Pancreas (tissue), 10 donors: ENCODE data around the gene DNAH9. TPM values are rescaled to one million over a fixed set of nuclear protein-coding genes. Genes with fewer than 3 reads are reported as not detected.
A peak's percentile ranks its signal among the peaks of the same experiment; 100 is the strongest.
"Not testable (repeated sequence)": the region's sequence is repeated elsewhere in the genome, so short reads cannot be mapped to it uniquely, and the experiment has no call there.

Experiments
- ATAC-seq, 4 donors: fragments of 200-7000 bp; cut with Tn5 transposase; one replicate each; pipeline versions ENCODE4 v1.8.0 to v1.9.1; 2020; ENCODE audit warnings: mild to moderate bottlenecking in 4 of 4, moderate library complexity in 4 of 4
- DNase-seq, 6 donors: peaks; one replicate each; pipeline ENCODE4 v3.0.0-alpha.2; 2020
- FAIRE-seq: peaks from 2 replicates; lab custom pipeline; 2012; peaks lifted over from hg19 to GRCh38; lab: Jason Lieb, UNC
- H3K27ac ChIP-seq, 4 donors: fragments of 200-600 bp; sonication (generic); 1 replicate in 3 of 4; 2 replicates in 1 of 4; pipeline versions ENCODE4 v1.5.0 to v1.8.0; 2020
- H3K27me3 ChIP-seq, 4 donors: fragments of 200-600 bp; one replicate each; pipeline ENCODE4 v1.8.0; 2021
- H3K36me3 ChIP-seq, 3 donors: fragments of 200-600 bp; sonication (generic) in 1 of 3; one replicate each; pipeline versions ENCODE4 v1.5.0 to v1.8.0; 2020 to 2021
- H3K4me1 ChIP-seq, 3 donors: fragments of 200-600 bp; one replicate each; pipeline ENCODE4 v1.8.0; 2021
- H3K4me3 ChIP-seq, 4 donors: fragments of 200-600 bp; sonication (generic) in 2 of 4; one replicate each; pipeline versions ENCODE4 v1.5.0 to v1.8.0; 2020 to 2021
- H3K9me3 ChIP-seq, 4 donors: fragments of 200-600 bp; one replicate each; pipeline ENCODE4 v1.8.0; 2021
- WGBS, 2 donors: extraction: QIAGEN DNeasy Blood & Tissue Kit; methylation state at CpG; one replicate each; pipeline ENCODE4 v1.1.7; 2013; 5-methylcytosine and 5-hydroxymethylcytosine counted together
- intact Hi-C, 3 donors: fragments of 100-400 bp; cut with DNase I; formaldehyde crosslinking; loops; one replicate each; pipeline versions ENCODE4 v1.11.1 to v1.14.2; 2022
- polyA plus RNA-seq, 2 donors: library from polyadenylated mRNA; stranded (reverse); fragments of 200-250 nt; gene quantifications; one replicate each; pipeline ENCODE4 v1.2.3, GENCODE V29; 2013
- total RNA-seq, 6 donors: library from RNA; stranded (reverse); fragmentation: NEBNext Ultra II Directional in 4 of 6; extraction: Animal tissue kit (Norgen Biotek cat#: 25700) in 4 of 6; gene quantifications; one replicate each; pipeline versions ENCODE4 v1.2.1 to v1.2.4, GENCODE V29; 2021 to 2023
- TF ChIP-seq, protein P1 (sequence below), 4 donors: fragments of 200-600 bp; sonication (generic) in 3 of 4; IDR thresholded peaks; one replicate each; pipeline versions ENCODE4 v1.5.0 to v1.8.0; 2021; ENCODE audit warnings: antibody characterized with exemption in 4 of 4
- donor health status: healthy with polysubstance abuse.
- donor health status: DM: no; HTN: no; CAD: no; lungs with moderate emphysema.
- donor health status: DM: no; HTN: no; CAD: no.
- donor health status: control.
- donor health status: control.
- donor health status: Bipolar disorder and iron deficiency.
- donor health status: DM: yes; HTN: yes; CAD: no.
- donor health status: DM: no; HTN: no; CAD: no.
- donor health status: DM: no; HTN: no; CAD: no.
- donor health status: DM: yes; HTN: yes; CAD: no.

Gene DNAH9
- total and polyA plus RNA-seq, 8 donors = 0.53 to 2.4 (median 1.3) TPM

DNA sequence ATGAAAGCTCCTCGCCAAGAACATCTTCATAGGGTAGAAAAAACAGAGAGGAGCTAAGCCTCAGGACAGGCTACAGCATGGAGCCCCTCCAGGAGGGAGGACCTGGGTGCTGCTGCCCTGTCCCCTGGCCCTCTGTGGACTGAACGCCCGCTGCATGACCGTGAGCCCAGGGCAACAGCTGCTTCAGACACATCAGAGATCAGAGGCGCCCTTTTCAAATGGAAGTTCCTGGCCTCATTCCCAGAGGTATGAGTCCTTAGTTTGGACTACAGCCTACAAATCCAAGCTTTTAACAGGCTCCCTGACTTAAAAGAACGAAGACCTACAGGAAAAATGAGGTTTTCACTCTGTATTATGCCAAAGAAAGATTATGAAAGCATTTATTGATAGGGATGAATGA lies 350.5 kb downstream of the DNAH9 start:
- WGBS, 2 donors = 26 to 28% methylated on average over 6 of the region's 6 CpGs
- no peak overlapping the region for H3K4me3 ChIP-seq
- ATAC-seq = peak; percentile 56 to 72 (median 64)
- TF ChIP-seq, protein P1, sequence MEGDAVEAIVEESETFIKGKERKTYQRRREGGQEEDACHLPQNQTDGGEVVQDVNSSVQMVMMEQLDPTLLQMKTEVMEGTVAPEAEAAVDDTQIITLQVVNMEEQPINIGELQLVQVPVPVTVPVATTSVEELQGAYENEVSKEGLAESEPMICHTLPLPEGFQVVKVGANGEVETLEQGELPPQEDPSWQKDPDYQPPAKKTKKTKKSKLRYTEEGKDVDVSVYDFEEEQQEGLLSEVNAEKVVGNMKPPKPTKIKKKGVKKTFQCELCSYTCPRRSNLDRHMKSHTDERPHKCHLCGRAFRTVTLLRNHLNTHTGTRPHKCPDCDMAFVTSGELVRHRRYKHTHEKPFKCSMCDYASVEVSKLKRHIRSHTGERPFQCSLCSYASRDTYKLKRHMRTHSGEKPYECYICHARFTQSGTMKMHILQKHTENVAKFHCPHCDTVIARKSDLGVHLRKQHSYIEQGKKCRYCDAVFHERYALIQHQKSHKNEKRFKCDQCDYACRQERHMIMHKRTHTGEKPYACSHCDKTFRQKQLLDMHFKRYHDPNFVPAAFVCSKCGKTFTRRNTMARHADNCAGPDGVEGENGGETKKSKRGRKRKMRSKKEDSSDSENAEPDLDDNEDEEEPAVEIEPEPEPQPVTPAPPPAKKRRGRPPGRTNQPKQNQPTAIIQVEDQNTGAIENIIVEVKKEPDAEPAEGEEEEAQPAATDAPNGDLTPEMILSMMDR (IDR thresholded peaks at IDR 0.05) = no peak
- H3K4me1 ChIP-seq = no peaks in the 10 kb centered on the region
- no peaks in the 10 kb centered on the region for H3K36me3 ChIP-seq
- H3K27ac ChIP-seq = no peak overlapping the region
- H3K27me3 ChIP-seq = no peaks in the 10 kb centered on the region
- DNase-seq = peak in 3 of 6 donors; percentile 2 to 33 (median 25)
- intact Hi-C loops = no loop called here
- FAIRE-seq = no peak
- H3K9me3 ChIP-seq = no peaks in the 10 kb centered on the region

DNA sequence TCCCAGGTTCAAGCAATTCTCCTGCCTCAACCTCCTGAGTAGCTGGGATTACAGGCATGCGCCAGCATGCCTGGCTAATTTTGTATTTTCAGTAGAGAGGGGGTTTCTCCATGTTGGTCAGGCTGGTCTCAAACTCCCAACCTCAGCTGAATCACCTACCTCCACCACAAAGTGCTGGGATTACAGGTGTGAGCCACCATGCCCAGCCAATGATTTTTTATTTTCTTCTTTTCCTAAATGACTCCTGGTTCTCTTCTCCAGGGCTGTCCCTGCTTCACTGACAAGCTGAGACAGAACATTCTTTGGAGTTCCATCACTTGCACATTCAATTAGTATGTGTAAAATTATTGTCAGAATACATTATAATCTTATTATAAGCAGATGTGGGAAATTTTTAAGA lies 351.3 kb downstream of the DNAH9 start:
- H3K4me3 ChIP-seq, H3K36me3 ChIP-seq, intact Hi-C loops, FAIRE-seq, H3K27me3 ChIP-seq, H3K9me3 ChIP-seq, H3K27ac ChIP-seq, H3K4me1 ChIP-seq, ATAC-seq, DNase-seq: not testable (repeated sequence)
- 89 to 92% methylated on average over 1 of the region's 1 CpG for WGBS, 2 donors

DNA sequence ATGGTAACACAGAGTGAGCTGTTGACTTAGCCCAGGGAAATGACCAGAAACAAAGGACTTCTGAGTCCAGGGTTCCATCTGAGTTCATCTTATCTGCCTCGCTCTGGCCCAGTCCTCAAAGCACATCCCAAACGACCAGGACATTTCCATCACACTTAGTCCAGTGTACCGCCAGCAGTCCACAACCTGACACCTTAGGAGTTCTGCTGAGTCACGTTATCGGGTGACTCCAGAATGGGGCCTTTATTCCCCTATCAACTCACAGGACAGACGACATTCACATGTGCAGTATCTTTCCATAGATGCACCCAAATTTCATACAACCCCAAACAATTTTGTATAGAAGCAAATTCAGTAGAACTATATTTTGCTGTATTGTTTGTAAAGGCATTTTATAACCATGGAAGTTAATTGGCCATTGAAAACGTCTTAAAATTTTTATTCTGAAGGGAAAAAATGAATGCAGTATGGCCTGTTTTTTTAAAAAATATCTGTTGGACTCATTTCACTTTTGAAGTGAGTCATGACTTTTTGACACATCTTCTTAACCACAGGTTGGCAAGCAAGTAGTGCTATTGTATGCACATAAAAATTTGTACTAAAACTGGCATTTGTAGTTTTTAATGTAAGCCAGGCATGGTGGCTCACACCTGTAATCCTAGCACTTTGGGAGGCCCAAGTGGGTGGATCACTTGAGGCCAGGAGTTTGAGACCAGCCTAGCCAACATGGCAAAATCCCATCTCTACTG lies 352.7 kb downstream of the DNAH9 start:
- TF ChIP-seq, protein P1 (IDR thresholded peaks at IDR 0.05) = no peak
- H3K9me3 ChIP-seq = no peaks in the 10 kb centered on the region
- FAIRE-seq (no peak), DNase-seq (no peak), ATAC-seq (no peak)
- H3K36me3 ChIP-seq = no peaks in the 10 kb centered on the region
- intact Hi-C loops = no loop called here
- 70 to 74% methylated on average over 7 of the region's 7 CpGs for WGBS, 2 donors
- H3K27ac ChIP-seq = no peak overlapping the region
- H3K4me1 ChIP-seq = no peaks in the 10 kb centered on the region
- no peaks in the 10 kb centered on the region for H3K27me3 ChIP-seq
- no peak overlapping the region for H3K4me3 ChIP-seq

DNA sequence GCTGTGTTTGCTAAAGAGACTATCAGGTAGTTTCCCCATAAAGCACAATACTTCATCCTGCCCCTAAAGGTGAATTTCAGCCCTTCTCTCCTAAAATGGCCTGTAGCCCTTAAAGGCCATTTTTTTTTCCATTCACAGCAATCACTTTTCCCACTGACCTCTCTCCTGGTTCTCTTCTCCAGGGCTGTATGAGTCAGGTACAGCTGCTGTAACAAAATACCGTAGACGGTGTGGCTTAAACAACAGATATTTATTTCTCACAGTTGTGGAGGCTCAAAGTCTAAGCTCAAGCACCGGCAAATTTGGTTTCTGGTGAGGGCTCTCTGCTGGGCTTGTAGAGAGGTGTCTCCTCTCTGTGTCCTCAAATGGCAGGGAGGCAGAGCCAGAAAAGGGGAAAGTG lies 354.3 kb downstream of the DNAH9 start:
- H3K36me3 ChIP-seq = no peaks in the 10 kb centered on the region
- no peaks in the 10 kb centered on the region for H3K27me3 ChIP-seq
- WGBS, 2 donors = 96 to 98% methylated on average over 3 of the region's 3 CpGs
- no peak for ATAC-seq
- no peaks in the 10 kb centered on the region for H3K4me1 ChIP-seq
- H3K4me3 ChIP-seq = no peak overlapping the region
- no peak for FAIRE-seq
- TF ChIP-seq, protein P1 (IDR thresholded peaks at IDR 0.05) = no peak
- intact Hi-C loops = no loop called here
- no peak overlapping the region for H3K27ac ChIP-seq
- DNase-seq = no peak
- no peaks in the 10 kb centered on the region for H3K9me3 ChIP-seq

DNA sequence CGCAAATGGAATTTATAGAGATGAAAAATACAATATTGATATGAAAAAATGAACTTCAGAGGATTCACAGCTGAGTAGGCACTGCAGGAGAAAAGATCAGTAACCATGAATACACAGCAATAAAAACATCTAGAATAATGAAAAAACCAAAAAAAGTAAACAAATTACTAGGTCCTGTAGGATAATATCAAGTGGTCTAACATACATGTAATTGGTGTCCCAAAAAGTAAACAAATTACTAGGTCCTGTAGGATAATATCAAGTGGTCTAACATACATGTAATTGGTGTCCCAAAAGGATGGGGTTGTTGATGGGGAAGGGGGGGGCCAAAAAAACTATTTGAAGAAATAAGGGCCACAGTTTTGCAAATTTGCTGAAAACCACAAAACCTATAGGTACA lies 355.7 kb downstream of the DNAH9 start:
- Histone ChIP-seq H3K36me3 (no peaks in the 10 kb centered on the region), H3K9me3 (no peaks in the 10 kb centered on the region), H3K4me3 (no peak overlapping the region), H3K27ac (no peak overlapping the region), H3K4me1 (no peaks in the 10 kb centered on the region), H3K27me3 (no peaks in the 10 kb centered on the region)
- intact Hi-C loops = no loop called here
- DNase-seq = no peak
- no peak for ATAC-seq
- no peak for FAIRE-seq
- TF ChIP-seq, protein P1 (IDR thresholded peaks at IDR 0.05) = no peak
- 97 to 100% methylated on average over 1 of the region's 1 CpG for WGBS, 2 donors
